H9 (cell line): ENCODE results near the gene KCNJ10. TPM values are rescaled to one million over a fixed set of nuclear protein-coding genes. Genes with fewer than 3 reads are reported as not detected.

Experiments used
- DNase-seq: peaks from one replicate; pipeline ENCODE4 v3.0.0-alpha.2; 2017
- H2AFZ ChIP-seq: one replicate; pipeline ENCODE4 v1.6.1; 2013; ENCODE audit warnings: mild to moderate bottlenecking, low read length, control low read depth, moderate library complexity
- H2AK5ac ChIP-seq: 2 replicates; pipeline ENCODE4 v1.6.1; 2013; ENCODE audit warnings: low read length, control low read depth, mixed read lengths; ENCODE audit not compliant: insufficient read length
- H2BK120ac ChIP-seq: one replicate; pipeline ENCODE4 v1.6.1; 2013; ENCODE audit warnings: low read depth, mild to moderate bottlenecking, low read length, control low read depth, inconsistent platforms; ENCODE audit not compliant: poor library complexity, severe bottlenecking
- H2BK12ac ChIP-seq: 2 replicates; pipeline ENCODE4 v1.6.1; 2013; ENCODE audit warnings: low read length, control low read depth, mixed read lengths, low read depth; ENCODE audit not compliant: insufficient read length
- H2BK15ac ChIP-seq: 2 replicates; pipeline ENCODE4 v1.6.1; 2013; ENCODE audit warnings: low read depth, low read length, control low read depth
- H2BK20ac ChIP-seq: one replicate; pipeline ENCODE4 v1.6.1; 2013; ENCODE audit warnings: low read depth, mild to moderate bottlenecking, low read length, control low read depth, inconsistent platforms; ENCODE audit not compliant: poor library complexity, severe bottlenecking
- H2BK5ac ChIP-seq: 2 replicates; pipeline ENCODE4 v1.6.1; 2013; ENCODE audit warnings: low read length, control low read depth, mixed read lengths; ENCODE audit not compliant: insufficient read length
- H3K14ac ChIP-seq: 2 replicates; pipeline ENCODE4 v1.6.1; 2013; ENCODE audit warnings: low read length, control low read depth; ENCODE audit not compliant: insufficient read depth
- H3K18ac ChIP-seq: 2 replicates; pipeline ENCODE4 v1.6.1; 2013; ENCODE audit warnings: low read depth, mild to moderate bottlenecking, mixed read lengths, low read length, control low read depth; ENCODE audit not compliant: insufficient read length
- H3K23ac ChIP-seq: 2 replicates; pipeline ENCODE4 v1.6.1; 2013; ENCODE audit warnings: low read length, control low read depth, mixed read lengths, low read depth; ENCODE audit not compliant: insufficient read length
- H3K23me2 ChIP-seq: 2 replicates; pipeline ENCODE4 v1.6.1; 2013; ENCODE audit warnings: low read depth, mild to moderate bottlenecking, mixed read lengths, low read length, control low read depth; ENCODE audit not compliant: insufficient read length, poor library complexity, severe bottlenecking
- H3K27ac ChIP-seq: 2 replicates; pipeline ENCODE4 v1.5.1; 2013; ENCODE audit warnings: low read length, control low read depth, mixed read lengths, low read depth; ENCODE audit not compliant: insufficient read length
- H3K27me3 ChIP-seq: 2 replicates; pipeline ENCODE4 v1.6.1; 2013; ENCODE audit warnings: low read length, control low read depth, inconsistent platforms; ENCODE audit not compliant: insufficient read depth
- H3K4ac ChIP-seq: 2 replicates; pipeline ENCODE4 v1.6.1; 2013; ENCODE audit warnings: low read depth, mild to moderate bottlenecking, control low read depth, inconsistent platforms, low read length, moderate library complexity
- H3K4me1 ChIP-seq: 2 replicates; pipeline ENCODE4 v1.6.1; 2013; ENCODE audit warnings: low read length, control low read depth, inconsistent platforms; ENCODE audit not compliant: insufficient read depth
- H3K4me2 ChIP-seq: 2 replicates; pipeline ENCODE4 v1.6.1; 2013; ENCODE audit warnings: low read length, control low read depth, mixed read lengths; ENCODE audit not compliant: insufficient read length, insufficient read depth
- H3K56ac ChIP-seq: 2 replicates; pipeline ENCODE4 v1.6.1; 2013; ENCODE audit warnings: low read depth, mild to moderate bottlenecking, mixed read lengths, low read length, control low read depth; ENCODE audit not compliant: insufficient read length
- H3K79me1 ChIP-seq: 2 replicates; pipeline ENCODE4 v1.6.1; 2013; ENCODE audit warnings: low read depth, mild to moderate bottlenecking, moderate library complexity, low read length, control low read depth, inconsistent platforms; ENCODE audit not compliant: insufficient read depth, poor library complexity, severe bottlenecking
- H3K79me2 ChIP-seq: 2 replicates; pipeline ENCODE4 v1.6.1; 2013; ENCODE audit warnings: low read length, control low read depth, inconsistent platforms; ENCODE audit not compliant: insufficient read depth
- H3K9ac ChIP-seq: 2 replicates; pipeline ENCODE4 v1.6.1; 2013; ENCODE audit warnings: low read length, control low read depth, mixed read lengths; ENCODE audit not compliant: insufficient read length; ENCODE audit errors: extremely low read depth
- H3K9me3 ChIP-seq: one replicate; pipeline ENCODE4 v1.6.1; 2013; ENCODE audit warnings: low read depth, low read length, inconsistent platforms; ENCODE audit not compliant: control insufficient read depth
- H3T11ph ChIP-seq: one replicate; pipeline ENCODE4 v1.6.1; 2013; ENCODE audit warnings: mild to moderate bottlenecking, low read length, control low read depth, inconsistent platforms
- H4K20me1 ChIP-seq: one replicate; pipeline ENCODE4 v1.6.1; 2013; ENCODE audit not compliant: control insufficient read depth, insufficient read length, insufficient read depth
- H4K5ac ChIP-seq: 2 replicates; pipeline ENCODE4 v1.6.1; 2013; ENCODE audit warnings: low read depth, mild to moderate bottlenecking, mixed read lengths, low read length, control low read depth; ENCODE audit not compliant: insufficient read length
- H4K8ac ChIP-seq: replicated peaks from 2 replicates; pipeline ENCODE4 v1.6.1; 2013; ENCODE audit warnings: low read length, control low read depth, mixed read lengths, low read depth; ENCODE audit not compliant: insufficient read length
- H4K91ac ChIP-seq: 2 replicates; pipeline ENCODE4 v1.6.1; 2013; ENCODE audit warnings: low read depth, mild to moderate bottlenecking, moderate library complexity, mixed read lengths, low read length, control low read depth; ENCODE audit not compliant: insufficient read length
- H3K27ac Mint-ChIP-seq, 3 experiments: 2 replicates in 2 of 3; 3 replicates in 1 of 3; pipeline ENCODE4 v1.8.0; 2020 to 2021; ENCODE audit warnings: mixed read lengths in 3 of 3, mild to moderate bottlenecking in 1 of 3, moderate library complexity in 1 of 3
- H3K27me3 Mint-ChIP-seq: 2 replicates; pipeline ENCODE4 v1.8.0; 2021; ENCODE audit warnings: low read depth, mild to moderate bottlenecking, moderate library complexity, mixed read lengths
- H3K36me3 Mint-ChIP-seq, 3 experiments: 2 replicates in 2 of 3; 3 replicates in 1 of 3; pipeline ENCODE4 v1.8.0; 2020 to 2021; ENCODE audit warnings: low read depth in 3 of 3, mixed read lengths in 3 of 3; ENCODE audit not compliant: insufficient read depth in 1 of 3
- H3K4me1 Mint-ChIP-seq, 2 experiments: 2 replicates each; pipeline ENCODE4 v1.8.0; 2020; ENCODE audit warnings: mixed read lengths in 2 of 2
- H3K4me3 Mint-ChIP-seq, 2 experiments: 2 replicates in 1 of 2; 3 replicates in 1 of 2; pipeline ENCODE4 v1.8.0; 2020 to 2021; ENCODE audit warnings: mild to moderate bottlenecking in 2 of 2, mixed read lengths in 2 of 2, moderate library complexity in 1 of 2
- H3K9me3 Mint-ChIP-seq, 2 experiments: 2 replicates in 1 of 2; 3 replicates in 1 of 2; pipeline ENCODE4 v1.8.0; 2020; ENCODE audit warnings: mild to moderate bottlenecking in 2 of 2, mixed read lengths in 2 of 2, moderate library complexity in 1 of 2
- CTCF ChIP-seq: fragments of 200-600 bp; sonication (generic); conservative IDR thresholded peaks from 3 replicates; pipeline ENCODE4 v1.8.0; 2021; ENCODE audit warnings: antibody characterized with exemption, mild to moderate bottlenecking
- WGBS: extraction: QIAGEN DNeasy Blood & Tissue Kit; methylation state at CpG from one replicate; pipeline ENCODE4 v1.1.7; 2013; ENCODE audit warnings: missing lambda C conversion rate, low lambda C conversion rate, mixed read lengths; ENCODE audit not compliant: insufficient read length; ENCODE audit errors: extremely low coverage; 5-methylcytosine and 5-hydroxymethylcytosine counted together
- total RNA-seq: library from RNA; stranded (reverse); gene quantifications from 2 replicates; pipeline ENCODE4 v1.2.1, GENCODE V29; 2021

The KCNJ10 gene
- total RNA-seq, 1 experiment from 2014 or later: 0.44 TPM

- no peak for TF ChIP-seq CTCF
- peaks cover 7% of the 10 kb centered on the region; the same call in 1 of the 2 replicates for H3K27me3 ChIP-seq
- Mint-ChIP-seq H3K4me3 (peak overlapping the region in 1 of 2 experiments; percentile 29; a peak in 1 of 5 replicates), H3K4me1 (peaks cover 9 to 10% of the 10 kb centered on the region in 2 experiments), H3K36me3 (peaks cover 0 to 9% (median 5%) of the 10 kb centered on the region in 3 experiments; a peak in 4 of 7 replicates), H3K27ac (no peak overlapping the region; a peak in 1 of 7 replicates), H3K27me3 (peaks cover 75% of the 10 kb centered on the region), H3K9me3 (no peaks in the 10 kb centered on the region; a peak in 1 of 5 replicates)
- no peak overlapping the region for H2BK12ac ChIP-seq
- WGBS: no CpG with 5 or more reads among the region's 3 CpGs
- H3K56ac ChIP-seq: no peak overlapping the region
- H2BK120ac ChIP-seq: no peak overlapping the region
- H2BK20ac ChIP-seq: no peak overlapping the region
- H3K4me2 ChIP-seq: no peak overlapping the region
- no peak overlapping the region for H3T11ph ChIP-seq
- no peaks in the 10 kb centered on the region; the same call in 1 of the 2 replicates for H3K4me1 ChIP-seq
- no peak overlapping the region for H3K4ac ChIP-seq
- no peak overlapping the region for H2AK5ac ChIP-seq
- H3K23me2 ChIP-seq: no peaks in the 10 kb centered on the region
- H3K23ac ChIP-seq: no peak overlapping the region
- no peak overlapping the region for H3K27ac ChIP-seq
- no peak overlapping the region for H2BK15ac ChIP-seq
- H3K9ac ChIP-seq: no peak overlapping the region
- no peaks in the 10 kb centered on the region for H3K9me3 ChIP-seq
- no peak overlapping the region for H3K14ac ChIP-seq
- H4K20me1 ChIP-seq: no peaks in the 10 kb centered on the region
- H3K18ac ChIP-seq: no peak overlapping the region
- H4K91ac ChIP-seq: no peak overlapping the region
- no peaks in the 10 kb centered on the region for H3K79me1 ChIP-seq
- no peaks in the 10 kb centered on the region for H3K79me2 ChIP-seq
- H4K8ac ChIP-seq: no peak overlapping the region
- H2BK5ac ChIP-seq: no peak overlapping the region
- H2AFZ ChIP-seq: no peak overlapping the region
- no peak overlapping the region for H4K5ac ChIP-seq
- no peak for DNase-seq
Observed at GRCh38 chr1:160082926-160083325, 13.0 kb upstream of the KCNJ10 start.
